OCI-LY3 (cell line): ENCODE data around the gene ACAA2.

Experiments used
- H2AFZ ChIP-seq: fragments of 200-600, 300-600 bp; shearing (Covaris generic); 2 replicates; pipeline ENCODE4 v1.6.0; 2014; ENCODE audit warnings: antibody characterized with exemption, low read depth, low read length
- H3K27ac ChIP-seq: fragments of 200-600, 300-600 bp; sonication (generic); 2 replicates; pipeline ENCODE4 v1.5.1; 2014; ENCODE audit warnings: mild to moderate bottlenecking, low read length, moderate library complexity, mixed read lengths
- H3K27me3 ChIP-seq: fragments of 200-600, 300-600 bp; sonication (generic); 2 replicates; pipeline ENCODE4 v1.6.1; 2014; ENCODE audit warnings: low read depth, low read length, mixed read lengths
- H3K36me3 ChIP-seq: fragments of 200-600, 300-600 bp; sonication (generic); replicated peaks from 2 replicates; pipeline ENCODE3; 2014; ENCODE audit warnings: low read depth, low read length, mixed read lengths
- H3K4me1 ChIP-seq: fragments of 300-600, 200-600 bp; sonication (generic); 2 replicates; pipeline ENCODE4 v1.6.1; 2014; ENCODE audit warnings: low read length, mixed read lengths
- H3K4me2 ChIP-seq: fragments of 200-600, 300-600 bp; sonication (generic); 2 replicates; pipeline ENCODE4 v1.6.1; 2014; ENCODE audit warnings: low read length, mixed read lengths
- H3K4me3 ChIP-seq: fragments of 300-600, 200-600 bp; sonication (generic); 2 replicates; pipeline ENCODE4 v1.5.1; 2014; ENCODE audit warnings: antibody characterized with exemption, mild to moderate bottlenecking, low read length, moderate library complexity
- H3K79me2 ChIP-seq: fragments of 300-600, 200-600 bp; shearing (Covaris generic); 2 replicates; pipeline ENCODE4 v1.6.1; 2014; ENCODE audit warnings: mild to moderate bottlenecking, low read length, mixed read lengths
- H3K9ac ChIP-seq: fragments of 300-600, 200-600 bp; shearing (Covaris generic); 2 replicates; pipeline ENCODE4 v1.6.0; 2014; ENCODE audit warnings: mild to moderate bottlenecking, low read length, moderate library complexity
- H3K9me3 ChIP-seq: fragments of 200-600, 300-600 bp; shearing (Covaris generic); 2 replicates; pipeline ENCODE4 v1.6.1; 2014; ENCODE audit warnings: low read length, mixed read lengths; ENCODE audit not compliant: insufficient read depth
- H4K20me1 ChIP-seq: fragments of 200-600, 300-600 bp; sonication (generic); 2 replicates; pipeline ENCODE4 v1.6.1; 2016; ENCODE audit warnings: low read length, mixed read lengths; ENCODE audit not compliant: insufficient read depth
- EZH2phosphoT487 ChIP-seq: fragments of 200-600 bp; shearing (Covaris generic); IDR thresholded peaks from 2 replicates; pipeline ENCODE4 v1.6.1; 2018; ENCODE audit warnings: antibody characterized with exemption, mixed run types, low read depth
- TF ChIP-seq, protein P1 (sequence below): fragments of 200-600, 300-600 bp; sonication (generic); IDR thresholded peaks from 2 replicates; pipeline ENCODE4 v1.5.1; 2014; ENCODE audit warnings: antibody characterized with exemption, low read length, low read depth

ACAA2 gene

DNA sequence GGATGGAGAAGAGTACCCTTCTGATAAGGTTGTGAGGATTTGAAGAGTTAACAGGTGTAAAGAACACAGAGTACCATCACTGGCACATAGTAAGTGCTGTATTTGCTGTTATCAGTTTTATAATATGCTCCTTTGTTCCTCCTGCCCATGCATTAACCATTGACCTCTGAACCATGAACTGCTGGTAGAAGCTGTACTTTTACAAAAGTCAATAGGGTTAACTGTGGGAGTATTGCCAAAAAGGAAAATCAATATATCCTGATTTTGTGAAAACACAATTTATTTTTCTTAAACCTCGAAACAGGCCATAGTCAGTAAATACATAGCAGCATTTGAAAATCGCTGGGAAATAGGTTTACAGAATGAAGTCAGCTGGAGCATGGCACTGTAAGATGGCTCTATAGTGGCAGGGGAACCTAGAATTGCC is 18.9 kb upstream of the ACAA2 start:
- no peak overlapping the region for H3K4me3 ChIP-seq
- TF ChIP-seq, protein P1, sequence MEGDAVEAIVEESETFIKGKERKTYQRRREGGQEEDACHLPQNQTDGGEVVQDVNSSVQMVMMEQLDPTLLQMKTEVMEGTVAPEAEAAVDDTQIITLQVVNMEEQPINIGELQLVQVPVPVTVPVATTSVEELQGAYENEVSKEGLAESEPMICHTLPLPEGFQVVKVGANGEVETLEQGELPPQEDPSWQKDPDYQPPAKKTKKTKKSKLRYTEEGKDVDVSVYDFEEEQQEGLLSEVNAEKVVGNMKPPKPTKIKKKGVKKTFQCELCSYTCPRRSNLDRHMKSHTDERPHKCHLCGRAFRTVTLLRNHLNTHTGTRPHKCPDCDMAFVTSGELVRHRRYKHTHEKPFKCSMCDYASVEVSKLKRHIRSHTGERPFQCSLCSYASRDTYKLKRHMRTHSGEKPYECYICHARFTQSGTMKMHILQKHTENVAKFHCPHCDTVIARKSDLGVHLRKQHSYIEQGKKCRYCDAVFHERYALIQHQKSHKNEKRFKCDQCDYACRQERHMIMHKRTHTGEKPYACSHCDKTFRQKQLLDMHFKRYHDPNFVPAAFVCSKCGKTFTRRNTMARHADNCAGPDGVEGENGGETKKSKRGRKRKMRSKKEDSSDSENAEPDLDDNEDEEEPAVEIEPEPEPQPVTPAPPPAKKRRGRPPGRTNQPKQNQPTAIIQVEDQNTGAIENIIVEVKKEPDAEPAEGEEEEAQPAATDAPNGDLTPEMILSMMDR = no peak
- TF ChIP-seq EZH2phosphoT487 = no peak
- no peak overlapping the region for H2AFZ ChIP-seq
- H3K27ac ChIP-seq = no peak overlapping the region
- no peak overlapping the region for H3K4me2 ChIP-seq
- peaks cover 8% of the 10 kb centered on the region; the same call in 1 of the 2 replicates for H3K9me3 ChIP-seq
- H4K20me1 ChIP-seq = no peaks in the 10 kb centered on the region
- H3K79me2 ChIP-seq = no peaks in the 10 kb centered on the region
- no peak overlapping the region for H3K9ac ChIP-seq
- H3K27me3 ChIP-seq = peaks cover 19% of the 10 kb centered on the region
- H3K36me3 ChIP-seq = no peaks in the 10 kb centered on the region
- H3K4me1 ChIP-seq = no peaks in the 10 kb centered on the region

DNA sequence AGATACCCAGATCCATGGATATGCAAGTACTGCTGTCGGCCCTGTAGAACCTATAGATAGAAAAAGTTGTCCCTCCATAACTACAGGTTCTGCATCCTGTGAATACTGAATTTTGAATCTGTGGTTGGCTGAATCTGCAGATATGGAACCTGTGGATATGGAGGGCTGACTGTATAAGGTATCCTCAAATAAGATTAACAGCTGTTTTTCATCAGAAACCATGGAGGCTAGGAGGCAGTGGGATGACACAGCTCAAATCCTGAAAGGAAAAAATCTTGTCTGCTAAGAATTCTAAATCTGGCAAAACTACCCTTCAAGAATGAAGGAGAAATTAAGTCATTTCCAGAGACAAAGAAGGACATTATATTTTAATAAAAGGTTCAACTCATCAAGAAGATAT is 14.7 kb upstream of the ACAA2 start:
- H3K36me3 ChIP-seq = no peaks in the 10 kb centered on the region
- peaks cover 8% of the 10 kb centered on the region; the same call in 1 of the 2 replicates for H3K9me3 ChIP-seq
- TF ChIP-seq, protein P1 = no peak
- no peak for TF ChIP-seq EZH2phosphoT487
- no peak overlapping the region for H3K27ac ChIP-seq
- 0 out of 2 replicates have a peak, but pooled peaks cover 8% of the 10 kb centered on the region for H3K27me3 ChIP-seq
- no peak overlapping the region for H3K9ac ChIP-seq
- H3K79me2 ChIP-seq = no peaks in the 10 kb centered on the region
- no peak overlapping the region for H3K4me3 ChIP-seq
- no peak overlapping the region for H3K4me2 ChIP-seq
- no peaks in the 10 kb centered on the region for H3K4me1 ChIP-seq
- no peaks in the 10 kb centered on the region for H4K20me1 ChIP-seq
- no peak overlapping the region for H2AFZ ChIP-seq

DNA sequence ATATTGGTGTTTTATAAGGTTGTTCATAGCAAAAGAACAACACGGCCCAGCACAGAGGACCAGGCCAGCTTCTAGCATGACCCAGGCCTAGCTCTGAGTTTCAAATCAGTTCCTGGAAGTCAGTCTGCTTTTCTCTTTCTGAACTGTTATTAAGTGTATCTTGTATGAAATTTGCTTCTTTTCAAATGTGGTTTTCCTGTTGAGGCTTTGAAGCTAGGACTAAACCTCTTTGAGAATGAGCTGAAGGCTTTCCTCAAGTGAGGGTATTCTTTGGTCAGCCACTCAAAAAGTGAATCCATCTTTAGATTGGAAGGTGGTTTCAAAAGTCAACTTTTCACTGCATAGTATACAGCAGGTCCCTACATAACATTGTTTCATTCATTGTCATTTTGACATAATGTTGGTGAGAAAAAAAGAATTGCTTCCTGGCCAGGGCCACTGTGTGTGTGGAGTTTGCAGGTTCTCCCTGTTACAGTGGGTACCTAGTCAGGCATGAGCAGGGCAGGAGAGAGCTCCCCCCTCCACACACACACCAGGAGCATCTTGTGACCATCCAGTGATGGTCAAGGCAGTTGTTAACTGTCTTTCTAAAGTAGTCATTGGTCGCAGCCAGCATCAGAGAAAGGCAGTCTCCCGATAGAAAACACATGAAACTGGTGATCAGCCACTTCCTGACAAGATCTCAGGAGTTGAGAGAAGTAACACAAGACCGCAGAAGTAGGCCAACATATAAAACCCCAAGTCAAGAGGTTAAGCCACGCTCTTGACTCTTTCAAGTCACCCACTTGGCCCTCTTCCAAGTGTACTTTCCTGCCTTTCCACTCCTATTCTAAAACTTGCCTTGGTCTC is 6.7 kb upstream of the ACAA2 start:
- Histone ChIP-seq H3K79me2 (peaks cover 2% of the 10 kb centered on the region; the same call in 1 of the 2 replicates), H3K27ac (no peak overlapping the region), H3K27me3 (no peaks in the 10 kb centered on the region), H3K36me3 (peaks cover 3% of the 10 kb centered on the region), H3K9ac (no peak overlapping the region), H4K20me1 (no peaks in the 10 kb centered on the region), H3K9me3 (no peaks in the 10 kb centered on the region), H3K4me3 (no peak overlapping the region), H3K4me1 (no peaks in the 10 kb centered on the region), H2AFZ (no peak overlapping the region), H3K4me2 (no peak overlapping the region)
- TF ChIP-seq, protein P1 = no peak
- TF ChIP-seq EZH2phosphoT487 = no peak

DNA sequence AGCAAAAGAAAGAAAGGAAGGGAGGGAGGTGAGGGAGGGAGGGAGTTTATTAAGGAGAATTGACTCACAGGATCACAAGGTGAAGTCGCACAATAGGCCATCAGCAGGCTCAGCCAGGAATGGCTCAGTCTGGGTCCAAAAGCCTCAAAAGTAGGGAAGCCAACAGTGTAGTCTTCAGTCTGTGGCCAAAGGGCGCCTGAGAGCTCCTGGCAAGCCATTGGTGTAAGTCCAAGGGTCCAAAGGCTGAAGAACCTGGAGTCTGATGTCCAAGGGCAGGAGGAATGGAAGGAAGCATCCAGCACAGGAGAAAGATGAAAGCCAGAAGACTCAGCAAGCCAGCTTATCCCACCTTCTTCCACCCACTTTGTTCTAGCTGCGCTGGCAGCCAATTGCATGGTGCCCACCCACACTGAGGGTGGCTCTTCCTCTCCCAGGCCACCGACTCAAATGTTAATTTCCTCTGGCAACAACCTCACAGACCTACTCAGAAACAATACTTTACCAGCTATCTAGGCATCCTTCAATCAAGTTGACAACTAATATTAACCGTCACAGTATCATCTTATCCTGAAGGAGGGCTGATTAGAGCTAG is 5.8 kb upstream of the ACAA2 start:
- Histone ChIP-seq H2AFZ (no peak overlapping the region), H3K4me2 (no peak overlapping the region), H3K36me3 (peaks cover 3% of the 10 kb centered on the region), H3K9me3 (no peaks in the 10 kb centered on the region), H3K79me2 (peaks cover 8% of the 10 kb centered on the region), H3K9ac (no peak overlapping the region), H3K27me3 (no peaks in the 10 kb centered on the region), H3K4me3 (no peak overlapping the region), H4K20me1 (no peaks in the 10 kb centered on the region), H3K27ac (no peak overlapping the region), H3K4me1 (peaks cover 4% of the 10 kb centered on the region; the same call in 1 of the 2 replicates)
- no peak for TF ChIP-seq EZH2phosphoT487
- TF ChIP-seq, protein P1 = no peak
